GM18519 (cell line): ENCODE measurements around the gene CDC14A.

Experiments used
- ATAC-seq: cut with Tn5 transposase; IDR thresholded peaks from one replicate; pipeline ENCODE4 v1.9.1; 2021; ENCODE audit warnings: mild to moderate bottlenecking, moderate library complexity; ENCODE audit not compliant: unreplicated experiment, low FRiP score

The CDC14A gene

GRCh38 chr1:100565533-100565932, 213.2 kb downstream of the CDC14A start:
- ATAC-seq = no peak

- no peak for ATAC-seq
Measured at GRCh38 chr1:100565937-100566699, 213.8 kb downstream of the CDC14A start.

GRCh38 chr1:100567062-100567461, 214.8 kb downstream of the CDC14A start:
- ATAC-seq = no peak
